Measurements from ENCODE around the gene FYCO1.

The FYCO1 gene

GRCh38 chr3:45950131-45950530 is 45.5 kb downstream of the FYCO1 start:
- Histone ChIP-seq H3K23ac (ENCODE audit: low read length in 2 of 2) (no peak overlapping the region), H3K4me1 (ENCODE audit: control insufficient read depth, insufficient read depth, low read depth, low read length) (no peaks in the 10 kb centered on the region), H2BK15ac (ENCODE audit: low read depth, poor library complexity, severe bottlenecking) (no peak overlapping the region), H3K9me3 (ENCODE audit: control insufficient read depth, low read length) (no peaks in the 10 kb centered on the region), H3K4me2 (ENCODE audit: low read length, poor library complexity, severe bottlenecking) (no peak overlapping the region), H3K79me1 (replicated peaks; ENCODE audit: low read length, poor library complexity, severe bottlenecking) (no peaks in the 10 kb centered on the region), H2BK12ac (ENCODE audit: low read length in 2 of 2) (no peak overlapping the region), H3K27me3 (ENCODE audit: control insufficient read depth in 1 of 2, insufficient read depth in 1 of 2, low read length in 2 of 2) (no peaks in the 10 kb centered on the region), H2AK5ac (ENCODE audit: low read length, severe bottlenecking) (no peak overlapping the region), H3K9ac (ENCODE audit: low read length) (no peak overlapping the region), H3K4ac (ENCODE audit: low read depth in 1 of 2, low read length in 2 of 2) (no peak overlapping the region), H2BK120ac (ENCODE audit: low read depth, low read length) (no peak overlapping the region), H3K27ac (ENCODE audit: low read length, poor library complexity, severe bottlenecking) (no peak overlapping the region), H2AFZ (ENCODE audit: low read depth, low read length) (no peak overlapping the region), H3K4me3 (ENCODE audit: insufficient read depth in 1 of 2, low read depth in 1 of 2, low read length in 2 of 2) (no peak overlapping the region), H4K91ac (ENCODE audit: low read length) (no peak overlapping the region), H4K8ac (ENCODE audit: low read length) (no peak overlapping the region), H3K18ac (ENCODE audit: low read depth in 1 of 2, low read length in 2 of 2) (no peak overlapping the region), H3K14ac (ENCODE audit: low read length in 2 of 2) (no peak overlapping the region), H3K36me3 (ENCODE audit: control insufficient read depth in 1 of 2, insufficient read depth in 2 of 2, low read depth in 1 of 2, low read length in 2 of 2) (peaks cover 71 to 100% of the 10 kb centered on the region in 2 experiments), H2BK5ac (ENCODE audit: low read depth, low read length, poor library complexity, severe bottlenecking) (no peak overlapping the region)
- DNase-seq = no peak
- 96% methylated on average over 2 of the region's 2 CpGs for WGBS

DNA sequence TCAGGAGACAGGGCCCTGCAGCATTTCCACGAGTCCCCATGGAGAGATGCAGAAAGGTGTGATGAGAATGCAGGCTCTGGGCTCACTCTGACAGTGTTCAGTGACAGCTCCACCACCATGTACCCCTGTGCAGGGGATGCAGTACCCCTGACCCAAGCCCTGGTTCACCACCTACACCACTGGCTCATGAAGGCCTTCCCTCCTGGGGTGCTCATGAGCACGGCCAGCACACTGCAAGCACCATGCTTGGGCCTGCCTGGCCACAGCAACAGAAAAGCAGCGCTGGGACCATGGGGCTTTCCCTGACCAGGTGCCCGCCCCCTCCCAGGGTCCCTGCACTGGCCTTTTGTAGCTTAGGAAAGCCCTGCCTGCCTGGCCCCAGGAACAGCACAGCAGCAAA is 46.2 kb downstream of the FYCO1 start:
- Histone ChIP-seq H3K9ac (ENCODE audit: low read length) (no peak overlapping the region), H3K4me2 (ENCODE audit: low read length, poor library complexity, severe bottlenecking) (no peak overlapping the region), H3K4me1 (ENCODE audit: control insufficient read depth, insufficient read depth, low read depth, low read length) (no peaks in the 10 kb centered on the region), H3K23ac (ENCODE audit: low read length in 2 of 2) (no peak overlapping the region), H3K4ac (ENCODE audit: low read depth in 1 of 2, low read length in 2 of 2) (no peak overlapping the region), H3K18ac (ENCODE audit: low read depth in 1 of 2, low read length in 2 of 2) (no peak overlapping the region), H4K91ac (ENCODE audit: low read length) (no peak overlapping the region), H4K8ac (ENCODE audit: low read length) (no peak overlapping the region), H3K9me3 (ENCODE audit: control insufficient read depth, low read length) (no peaks in the 10 kb centered on the region), H3K27me3 (ENCODE audit: control insufficient read depth in 1 of 2, insufficient read depth in 1 of 2, low read length in 2 of 2) (no peaks in the 10 kb centered on the region), H2BK15ac (ENCODE audit: low read depth, poor library complexity, severe bottlenecking) (no peak overlapping the region), H2BK120ac (ENCODE audit: low read depth, low read length) (no peak overlapping the region), H2BK12ac (ENCODE audit: low read length in 2 of 2) (no peak overlapping the region), H2AK5ac (ENCODE audit: low read length, severe bottlenecking) (no peak overlapping the region), H2BK5ac (ENCODE audit: low read depth, low read length, poor library complexity, severe bottlenecking) (no peak overlapping the region), H3K27ac (ENCODE audit: low read length, poor library complexity, severe bottlenecking) (no peak overlapping the region), H3K14ac (ENCODE audit: low read length in 2 of 2) (no peak overlapping the region), H3K79me1 (replicated peaks; ENCODE audit: low read length, poor library complexity, severe bottlenecking) (no peaks in the 10 kb centered on the region), H2AFZ (ENCODE audit: low read depth, low read length) (no peak overlapping the region), H3K36me3 (ENCODE audit: control insufficient read depth in 1 of 2, insufficient read depth in 2 of 2, low read depth in 1 of 2, low read length in 2 of 2) (peaks cover 68 to 97% of the 10 kb centered on the region in 2 experiments), H3K4me3 (ENCODE audit: insufficient read depth in 1 of 2, low read depth in 1 of 2, low read length in 2 of 2) (peak overlapping the region in 1 of 2 experiments; percentile 23)
- DNase-seq = no peak
- WGBS = over 99% methylated on average over 4 of the region's 4 CpGs

DNA sequence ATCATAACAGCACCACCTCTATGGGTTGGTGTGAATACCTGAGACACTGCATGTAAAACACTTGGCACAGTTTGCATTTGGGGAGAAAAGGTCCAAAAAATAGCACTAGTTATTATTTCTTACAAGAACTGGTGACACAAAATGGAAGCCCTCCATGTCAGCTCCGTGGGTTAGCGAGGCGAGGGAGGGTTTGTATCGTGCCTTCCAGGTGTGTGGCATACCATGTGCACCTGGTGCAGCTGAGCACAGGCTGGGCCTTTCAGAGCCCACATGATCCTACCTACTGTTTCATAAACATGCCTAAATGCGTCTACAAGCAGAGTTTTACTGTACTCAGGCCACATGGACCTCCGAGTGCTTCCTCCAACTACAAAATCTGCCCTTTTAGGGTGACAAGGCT is 46.7 kb downstream of the FYCO1 start:
- no peak overlapping the region for H2AK5ac ChIP-seq (ENCODE audit: low read length, severe bottlenecking)
- H3K18ac ChIP-seq (ENCODE audit: low read depth in 1 of 2, low read length in 2 of 2) = no peak overlapping the region
- H2BK120ac ChIP-seq (ENCODE audit: low read depth, low read length) = no peak overlapping the region
- H3K4me2 ChIP-seq (ENCODE audit: low read length, poor library complexity, severe bottlenecking) = no peak overlapping the region
- no peak overlapping the region for H3K14ac ChIP-seq (ENCODE audit: low read length in 2 of 2)
- no peaks in the 10 kb centered on the region for H3K27me3 ChIP-seq (ENCODE audit: control insufficient read depth in 1 of 2, insufficient read depth in 1 of 2, low read length in 2 of 2)
- no peak overlapping the region for H2AFZ ChIP-seq (ENCODE audit: low read depth, low read length)
- peaks cover 63 to 91% of the 10 kb centered on the region in 2 experiments for H3K36me3 ChIP-seq (ENCODE audit: control insufficient read depth in 1 of 2, insufficient read depth in 2 of 2, low read depth in 1 of 2, low read length in 2 of 2)
- no peak overlapping the region for H3K27ac ChIP-seq (ENCODE audit: low read length, poor library complexity, severe bottlenecking)
- H3K4me3 ChIP-seq (ENCODE audit: insufficient read depth in 1 of 2, low read depth in 1 of 2, low read length in 2 of 2) = no peak overlapping the region
- H4K8ac ChIP-seq (ENCODE audit: low read length) = no peak overlapping the region
- no peak overlapping the region for H4K91ac ChIP-seq (ENCODE audit: low read length)
- no peaks in the 10 kb centered on the region for H3K9me3 ChIP-seq (ENCODE audit: control insufficient read depth, low read length)
- peak overlapping the region in 1 of 2 experiments; percentile 3 for H3K4ac ChIP-seq (ENCODE audit: low read depth in 1 of 2, low read length in 2 of 2)
- no peak for DNase-seq
- 96% methylated on average over 6 of the region's 6 CpGs for WGBS
- no peaks in the 10 kb centered on the region for H3K79me1 ChIP-seq (replicated peaks; ENCODE audit: low read length, poor library complexity, severe bottlenecking)
- no peak overlapping the region for H2BK12ac ChIP-seq (ENCODE audit: low read length in 2 of 2)
- no peak overlapping the region for H3K9ac ChIP-seq (ENCODE audit: low read length)
- no peak overlapping the region for H2BK15ac ChIP-seq (ENCODE audit: low read depth, poor library complexity, severe bottlenecking)
- no peaks in the 10 kb centered on the region for H3K4me1 ChIP-seq (ENCODE audit: control insufficient read depth, insufficient read depth, low read depth, low read length)
- H3K23ac ChIP-seq (ENCODE audit: low read length in 2 of 2) = no peak overlapping the region
- H2BK5ac ChIP-seq (ENCODE audit: low read depth, low read length, poor library complexity, severe bottlenecking) = no peak overlapping the region

GRCh38 chr3:45948311-45948781 is 47.3 kb downstream of the FYCO1 start:
- no peak overlapping the region for H4K91ac ChIP-seq (ENCODE audit: low read length)
- 91% methylated on average over 6 of the region's 6 CpGs for WGBS

More at GRCh38 chr3:45948311-45948781, 47.3 kb downstream of the FYCO1 start:
- Histone ChIP-seq H2BK5ac (ENCODE audit: low read depth, low read length, poor library complexity, severe bottlenecking) (no peak overlapping the region), H2BK12ac (ENCODE audit: low read length in 2 of 2) (no peak overlapping the region), H3K23ac (ENCODE audit: low read length in 2 of 2) (no peak overlapping the region), H2BK120ac (ENCODE audit: low read depth, low read length) (no peak overlapping the region), H3K9me3 (ENCODE audit: control insufficient read depth, low read length) (no peaks in the 10 kb centered on the region), H3K27me3 (ENCODE audit: control insufficient read depth in 1 of 2, insufficient read depth in 1 of 2, low read length in 2 of 2) (no peaks in the 10 kb centered on the region), H3K4me3 (ENCODE audit: insufficient read depth in 1 of 2, low read depth in 1 of 2, low read length in 2 of 2) (no peak overlapping the region), H4K8ac (ENCODE audit: low read length) (no peak overlapping the region), H3K9ac (ENCODE audit: low read length) (no peak overlapping the region), H3K4me1 (ENCODE audit: control insufficient read depth, insufficient read depth, low read depth, low read length) (no peaks in the 10 kb centered on the region), H2BK15ac (ENCODE audit: low read depth, poor library complexity, severe bottlenecking) (no peak overlapping the region), H3K18ac (ENCODE audit: low read depth in 1 of 2, low read length in 2 of 2) (no peak overlapping the region), H3K36me3 (ENCODE audit: control insufficient read depth in 1 of 2, insufficient read depth in 2 of 2, low read depth in 1 of 2, low read length in 2 of 2) (peaks cover 60 to 86% of the 10 kb centered on the region in 2 experiments), H3K79me1 (replicated peaks; ENCODE audit: low read length, poor library complexity, severe bottlenecking) (no peaks in the 10 kb centered on the region), H3K14ac (ENCODE audit: low read length in 2 of 2) (no peak overlapping the region), H2AK5ac (ENCODE audit: low read length, severe bottlenecking) (no peak overlapping the region), H3K4ac (ENCODE audit: low read depth in 1 of 2, low read length in 2 of 2) (no peak overlapping the region), H3K4me2 (ENCODE audit: low read length, poor library complexity, severe bottlenecking) (no peak overlapping the region), H3K27ac (ENCODE audit: low read length, poor library complexity, severe bottlenecking) (no peak overlapping the region), H2AFZ (ENCODE audit: low read depth, low read length) (no peak overlapping the region)
- DNase-seq = peak; percentile 19

Measured in mesenchymal stem cell (in vitro differentiated cells and primary cell).